Upper lobe of left lung (tissue), 6 donors: ENCODE measurements around the gene CSH2. TPM values are rescaled to one million over a fixed set of nuclear protein-coding genes. Genes with fewer than 3 reads are reported as not detected.

Source experiments
- ATAC-seq, 2 donors: fragments of 200-7000 bp; cut with Tn5 transposase; one replicate each; pipeline ENCODE4 v1.9.1; 2022; ENCODE audit warnings: mild to moderate bottlenecking in 2 of 2, moderate library complexity in 2 of 2; ENCODE audit not compliant: low FRiP score in 2 of 2
- DNase-seq, 2 donors: peaks; one replicate each; pipeline ENCODE4 v3.0.0-alpha.2; 2019 to 2020
- H3K27ac ChIP-seq, 4 donors: fragments of 200-600 bp; sonication (generic); one replicate each; pipeline ENCODE4 v1.5.1; 2016 to 2019
- H3K27me3 ChIP-seq, 4 donors: fragments of 200-600 bp; sonication (generic); one replicate each; pipeline ENCODE4 v1.5.1; 2017 to 2019
- H3K36me3 ChIP-seq, 4 donors: fragments of 200-600 bp; sonication (generic); one replicate each; pipeline ENCODE4 v1.5.1; 2016 to 2019
- H3K4me1 ChIP-seq, 4 donors: fragments of 200-600 bp; sonication (generic); one replicate each; pipeline ENCODE4 v1.5.1; 2018 to 2019
- H3K4me3 ChIP-seq, 4 donors: fragments of 200-600 bp; sonication (generic); one replicate each; pipeline ENCODE4 v1.5.1; 2017 to 2019; ENCODE audit warnings: mild to moderate bottlenecking in 2 of 4, moderate library complexity in 1 of 4
- H3K9me3 ChIP-seq, 4 donors: fragments of 200-600 bp; sonication (generic); one replicate each; pipeline ENCODE4 v1.5.1; 2018 to 2019
- EP300 ChIP-seq, 4 donors: sonication (generic); formaldehyde crosslinking; IDR thresholded peaks; one replicate each; pipeline ENCODE4 v1.5.1; 2017; ENCODE audit warnings: antibody characterized with exemption in 4 of 4, control low read depth in 2 of 4
- POLR2A ChIP-seq, 4 donors: fragments of 450-650 bp; IDR thresholded peaks; one replicate each; pipeline ENCODE4 v1.5.1; 2016 to 2017; ENCODE audit warnings: antibody characterized with exemption in 4 of 4, mild to moderate bottlenecking in 2 of 4
- POLR2AphosphoS5 ChIP-seq, 2 donors: sonication (generic); formaldehyde crosslinking; IDR thresholded peaks; one replicate each; pipeline ENCODE4 v1.5.1; 2017; ENCODE audit warnings: antibody characterized with exemption in 2 of 2
- WGBS, 2 donors: methylation state at CpG; one replicate each; pipeline ENCODE4 v1.1.5; 2017 to 2018; 5-methylcytosine and 5-hydroxymethylcytosine counted together
- total RNA-seq, 6 donors: library from RNA; depleted of rRNA in 4 of 6; stranded (reverse); fragments of >200 nt in 4 of 6; gene quantifications; one replicate each; pipeline versions ENCODE4 v1.1.0 to v1.2.1, GENCODE V29; 2016 to 2021
- TF ChIP-seq, protein P1 (sequence below), 6 experiments: fragments of 450-650 bp in 4 of 6; fragments of 200-600 bp in 2 of 6; sonication (generic) in 2 of 6; IDR thresholded peaks; one replicate each; pipeline ENCODE4 v1.5.1; 2016 to 2019; ENCODE audit warnings: antibody characterized with exemption in 6 of 6
- donor health status: DM: no; HTN: no; CAD: no; lungs with moderate emphysema.
- donor health status: DM: no; HTN: yes; CAD: no; lungs with severe emphysema.

CSH2 gene
- total RNA-seq, 6 donors from 2014 or later, result not detected

DNA sequence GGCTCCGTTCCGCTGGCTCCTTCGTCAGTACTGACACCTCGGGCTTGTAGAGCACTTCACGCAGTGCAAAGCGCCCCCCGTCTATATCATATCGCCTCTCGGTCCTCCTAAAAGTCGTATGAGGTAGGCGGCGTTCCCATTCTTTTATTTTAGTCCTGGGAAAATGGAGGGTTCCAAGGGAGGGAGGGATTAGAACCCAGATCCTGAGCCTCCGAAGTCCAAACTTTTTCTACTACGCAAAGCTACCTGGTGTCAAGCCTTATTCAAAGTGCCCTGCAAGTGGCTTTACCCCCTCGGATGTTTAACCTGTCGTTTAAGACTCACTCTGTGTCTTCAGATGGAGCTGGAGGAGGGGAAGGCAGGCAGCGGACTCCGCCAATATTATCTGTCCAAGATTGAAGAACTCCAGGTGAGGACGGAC, 45.7 kb downstream of the CSH2 start:
- TF ChIP-seq POLR2A (IDR thresholded peaks at IDR 0.05) (no peak), EP300 (IDR thresholded peaks at IDR 0.05) (no peak)
- TF ChIP-seq, protein P1, sequence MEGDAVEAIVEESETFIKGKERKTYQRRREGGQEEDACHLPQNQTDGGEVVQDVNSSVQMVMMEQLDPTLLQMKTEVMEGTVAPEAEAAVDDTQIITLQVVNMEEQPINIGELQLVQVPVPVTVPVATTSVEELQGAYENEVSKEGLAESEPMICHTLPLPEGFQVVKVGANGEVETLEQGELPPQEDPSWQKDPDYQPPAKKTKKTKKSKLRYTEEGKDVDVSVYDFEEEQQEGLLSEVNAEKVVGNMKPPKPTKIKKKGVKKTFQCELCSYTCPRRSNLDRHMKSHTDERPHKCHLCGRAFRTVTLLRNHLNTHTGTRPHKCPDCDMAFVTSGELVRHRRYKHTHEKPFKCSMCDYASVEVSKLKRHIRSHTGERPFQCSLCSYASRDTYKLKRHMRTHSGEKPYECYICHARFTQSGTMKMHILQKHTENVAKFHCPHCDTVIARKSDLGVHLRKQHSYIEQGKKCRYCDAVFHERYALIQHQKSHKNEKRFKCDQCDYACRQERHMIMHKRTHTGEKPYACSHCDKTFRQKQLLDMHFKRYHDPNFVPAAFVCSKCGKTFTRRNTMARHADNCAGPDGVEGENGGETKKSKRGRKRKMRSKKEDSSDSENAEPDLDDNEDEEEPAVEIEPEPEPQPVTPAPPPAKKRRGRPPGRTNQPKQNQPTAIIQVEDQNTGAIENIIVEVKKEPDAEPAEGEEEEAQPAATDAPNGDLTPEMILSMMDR (IDR thresholded peaks at IDR 0.05), result peak in 1 of 6 experiments; percentile 5
- DNase-seq (no peak), ATAC-seq (no peak)
- H3K27ac ChIP-seq, result peak overlapping the region; percentile 89 to 95 (median 94)
- WGBS, 2 donors, result 1 to 3% methylated on average over 10 to 19 of the region's 19 CpGs
- no peaks in the 10 kb centered on the region for H3K9me3 ChIP-seq
- H3K4me1 ChIP-seq, result peaks cover 24 to 36% (median 28%) of the 10 kb centered on the region in 4 donors
- peaks cover 46 to 71% (median 62%) of the 10 kb centered on the region in 4 donors for H3K36me3 ChIP-seq
- peak overlapping the region; percentile 67 to 90 (median 81) for H3K4me3 ChIP-seq
- no peaks in the 10 kb centered on the region for H3K27me3 ChIP-seq

- 0 to 1% methylated on average over 37 to 58 of the region's 58 CpGs for WGBS, 2 donors
- no peaks in the 10 kb centered on the region for H3K9me3 ChIP-seq
- ATAC-seq (peak; percentile 97), DNase-seq (peak; percentile 96 to 97)
- H3K27me3 ChIP-seq, result no peaks in the 10 kb centered on the region
- TF ChIP-seq POLR2AphosphoS5 (IDR thresholded peaks at IDR 0.05) (peak; percentile 93 to 96), EP300 (IDR thresholded peaks at IDR 0.05) (peak in 1 of 4 donors; percentile 84), POLR2A (IDR thresholded peaks at IDR 0.05) (peak in 3 of 4 donors; percentile 39 to 92 (median 63))
- TF ChIP-seq, protein P1 (IDR thresholded peaks at IDR 0.05), result peak; percentile 29 to 84 (median 72)
- peaks cover 39 to 71% (median 61%) of the 10 kb centered on the region in 4 donors for H3K36me3 ChIP-seq
- H3K4me1 ChIP-seq, result peaks cover 24 to 36% (median 28%) of the 10 kb centered on the region in 4 donors
- H3K4me3 ChIP-seq, result peak within 1 kb of the TSS; percentile 67 to 90 (median 81)
- peak within 1 kb of the TSS; percentile 89 to 95 (median 94) for H3K27ac ChIP-seq
Measured at GRCh38 chr17:63827002-63827800, 46.3 kb downstream of the CSH2 start, which contains the start of the genes FTSJ3 and PSMC5. Gene FTSJ3 (minus strand): TSS chr17:63827663. CDS start chr17:63826902, 761 bp downstream. Gene PSMC5 (plus strand): TSS chr17:63827431. CDS start chr17:63827491, 60 bp downstream.

DNA sequence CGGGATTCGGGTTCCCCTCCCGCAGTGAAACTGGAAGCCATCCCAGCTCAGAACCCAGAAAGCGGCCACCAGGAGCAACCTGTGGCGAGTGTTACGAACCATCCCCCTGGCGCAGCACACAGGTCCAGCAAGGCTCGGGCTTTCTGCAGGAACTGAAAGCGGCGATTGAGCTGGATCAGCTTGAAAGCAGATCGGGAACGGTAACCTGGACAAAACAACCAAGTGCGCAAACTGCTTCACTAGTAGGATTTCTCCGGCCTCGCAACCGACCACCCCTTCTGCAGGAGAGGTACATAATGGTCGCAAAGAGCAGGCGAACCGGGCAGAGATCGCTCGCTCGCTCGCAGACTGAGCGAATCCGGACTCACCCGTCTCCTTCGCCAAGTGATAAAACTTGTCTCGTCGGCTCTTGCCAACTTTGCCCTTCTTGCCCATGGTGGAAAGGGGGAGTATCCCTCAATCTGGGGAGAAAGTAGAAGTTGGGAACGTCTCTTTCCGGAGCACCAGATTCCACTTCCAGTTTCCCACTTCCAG, 46.9 kb downstream of the CSH2 start:
- Histone ChIP-seq H3K36me3 (peaks cover 37 to 71% (median 61%) of the 10 kb centered on the region in 4 donors), H3K27ac (peak overlapping the region; percentile 89 to 95 (median 94)), H3K27me3 (no peaks in the 10 kb centered on the region), H3K4me1 (peaks cover 24 to 36% (median 28%) of the 10 kb centered on the region in 4 donors), H3K9me3 (no peaks in the 10 kb centered on the region), H3K4me3 (peak overlapping the region; percentile 67 to 90 (median 81))
- 0% methylated on average over 8 to 30 of the region's 31 CpGs for WGBS, 2 donors
- ATAC-seq, result peak in 1 of 2 donors; percentile 2
- peak in 1 of 2 donors; percentile 37 for DNase-seq
- TF ChIP-seq, protein P1 (IDR thresholded peaks at IDR 0.05), result no peak
- TF ChIP-seq EP300 (IDR thresholded peaks at IDR 0.05) (no peak), POLR2AphosphoS5 (IDR thresholded peaks at IDR 0.05) (no peak), POLR2A (IDR thresholded peaks at IDR 0.05) (no peak)

DNA sequence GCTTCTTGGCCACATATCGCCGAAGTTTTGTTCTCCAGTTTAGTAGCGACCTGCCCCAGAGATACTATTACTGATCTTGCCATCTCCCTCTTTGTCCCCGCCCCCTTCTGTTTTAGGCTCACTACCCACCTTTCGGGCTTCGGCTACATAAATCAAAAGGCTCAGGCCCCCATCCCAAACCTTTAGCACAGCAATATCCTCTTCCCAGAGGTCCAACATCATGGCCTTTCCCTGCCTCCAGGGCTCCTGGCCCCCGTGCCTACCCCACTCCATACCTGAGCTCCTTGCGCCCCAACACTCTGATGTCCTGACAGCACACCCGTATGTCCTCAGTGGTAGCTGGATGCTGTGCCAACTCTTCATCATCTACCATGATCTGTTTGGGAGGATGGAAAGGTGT, 49.1 kb downstream of the CSH2 start:
- Histone ChIP-seq H3K4me1 (peaks cover 24 to 31% (median 29%) of the 10 kb centered on the region in 4 donors), H3K27ac (no peak overlapping the region), H3K9me3 (no peaks in the 10 kb centered on the region), H3K27me3 (no peaks in the 10 kb centered on the region), H3K36me3 (peaks cover 26 to 71% (median 61%) of the 10 kb centered on the region in 4 donors), H3K4me3 (no peak overlapping the region)
- no peak for TF ChIP-seq POLR2AphosphoS5 (IDR thresholded peaks at IDR 0.05)
- DNase-seq, result no peak
- ATAC-seq, result no peak
- 95 to 96% methylated on average over 9 of the region's 9 CpGs for WGBS, 2 donors

- TF ChIP-seq, protein P1 (IDR thresholded peaks at IDR 0.05), result no peak
- no peak for TF ChIP-seq POLR2AphosphoS5 (IDR thresholded peaks at IDR 0.05)
- no peak for TF ChIP-seq POLR2A (IDR thresholded peaks at IDR 0.05)
- no peak for DNase-seq
- Histone ChIP-seq H3K27ac (no peak overlapping the region), H3K27me3 (no peaks in the 10 kb centered on the region), H3K9me3 (no peaks in the 10 kb centered on the region), H3K36me3 (peaks cover 27 to 71% (median 63%) of the 10 kb centered on the region in 4 donors), H3K4me1 (peaks cover 19 to 26% (median 23%) of the 10 kb centered on the region in 4 donors), H3K4me3 (no peak overlapping the region)
- ATAC-seq, result no peak
- WGBS, 2 donors, result 93 to 96% methylated on average over 13 of the region's 13 CpGs
Measured at GRCh38 chr17:63823659-63824331, 49.7 kb downstream of the CSH2 start.
